HL-60/S4 treated with phorbol 12-myristate 13-acetate at 8.2 ng/mL for 4 days and 3 days (cell line): Measurements from ENCODE around the gene CHSY3.

Experiments
- in situ Hi-C: fragments of 300-500 bp; cut with MboI; formaldehyde crosslinking; loops from 2 replicates; pipeline ENCODE4 v1.15.0; 2022; ENCODE audit warnings: low sequenced_read_pairs

The CHSY3 gene

DNA sequence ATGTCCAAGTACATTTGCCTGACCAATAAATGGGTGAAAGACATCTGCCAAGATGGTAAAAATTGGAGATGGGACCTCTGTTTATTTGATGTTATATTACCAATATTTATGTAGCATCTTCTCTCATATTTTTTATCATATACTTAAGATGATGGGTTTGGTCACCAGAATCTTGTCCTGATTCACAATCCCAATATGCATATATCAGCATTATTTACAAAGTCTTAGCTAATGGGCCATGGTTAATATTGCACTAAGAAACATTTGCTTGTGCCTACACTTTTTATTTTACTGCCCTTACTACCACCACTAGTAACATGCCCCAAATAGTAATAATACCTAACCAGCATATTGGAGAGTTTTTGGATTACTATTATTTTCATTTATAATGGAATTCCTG, 116.7 kb downstream of the CHSY3 start:
- in situ Hi-C loops: no loop called here

DNA sequence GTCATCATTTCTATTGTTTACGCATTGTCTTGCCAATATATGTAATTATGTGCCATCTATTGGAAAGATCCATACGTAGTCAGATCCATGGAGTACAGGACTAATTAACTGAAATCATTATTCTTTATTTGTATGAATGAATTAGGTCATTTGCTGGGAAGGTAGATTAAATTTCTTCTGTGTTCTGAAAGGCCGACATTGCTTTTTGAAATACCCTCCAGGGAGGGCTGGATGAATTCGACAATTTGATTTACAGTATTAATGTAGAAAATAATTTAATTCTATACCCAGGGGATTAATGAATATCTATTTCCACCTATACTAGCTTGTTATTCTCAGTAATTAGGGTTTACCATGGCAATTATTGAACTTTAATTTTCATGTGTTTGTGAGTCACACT, 117.6 kb downstream of the CHSY3 start:
- in situ Hi-C loops: no loop called here

GRCh38 chr5:130023604-130024003, 119.3 kb downstream of the CHSY3 start:
- in situ Hi-C loops: no loop called here

DNA sequence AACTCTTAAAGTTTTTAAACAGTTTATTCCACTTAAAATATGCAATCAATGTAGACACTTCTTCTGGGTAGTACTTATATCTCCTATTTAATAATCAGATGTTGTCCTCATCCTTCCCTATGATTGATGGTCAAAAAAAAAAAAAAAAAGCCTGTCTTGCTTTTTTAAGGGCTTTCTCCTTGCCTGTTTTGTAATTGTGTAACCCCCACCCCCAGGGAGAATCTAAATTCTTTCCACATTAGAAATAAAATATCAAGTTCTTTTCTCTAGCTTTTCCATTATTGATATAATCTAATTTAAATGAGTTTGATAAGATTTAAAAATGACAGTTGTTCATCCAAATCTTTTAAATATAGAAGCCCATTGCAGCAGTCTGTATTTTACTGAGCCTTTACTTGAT, 119.7 kb downstream of the CHSY3 start:
- in situ Hi-C loops: no loop called here

GRCh38 chr5:130025511-130025910, 121.2 kb downstream of the CHSY3 start:
- in situ Hi-C loops: no loop called here

DNA sequence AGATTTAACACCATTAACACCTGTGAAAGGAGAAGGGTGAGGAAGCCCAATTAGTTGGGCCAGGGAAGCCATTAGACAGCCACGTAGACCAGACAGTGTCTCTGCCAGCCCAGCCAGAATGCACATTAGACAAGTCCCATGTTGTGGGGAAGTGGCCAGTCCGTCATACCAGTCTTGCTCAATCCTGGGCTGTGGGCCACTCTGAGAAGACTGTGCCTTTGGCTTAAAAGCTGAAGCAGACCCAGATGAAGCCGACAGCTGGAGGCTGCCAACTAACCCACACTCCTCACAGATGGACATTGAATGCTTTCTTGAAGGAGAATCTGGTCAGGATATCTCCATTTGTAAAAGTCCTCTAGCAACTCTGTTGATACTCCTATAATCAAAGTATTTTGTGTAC, 128.5 kb downstream of the CHSY3 start:
- in situ Hi-C loops: no loop called here

DNA sequence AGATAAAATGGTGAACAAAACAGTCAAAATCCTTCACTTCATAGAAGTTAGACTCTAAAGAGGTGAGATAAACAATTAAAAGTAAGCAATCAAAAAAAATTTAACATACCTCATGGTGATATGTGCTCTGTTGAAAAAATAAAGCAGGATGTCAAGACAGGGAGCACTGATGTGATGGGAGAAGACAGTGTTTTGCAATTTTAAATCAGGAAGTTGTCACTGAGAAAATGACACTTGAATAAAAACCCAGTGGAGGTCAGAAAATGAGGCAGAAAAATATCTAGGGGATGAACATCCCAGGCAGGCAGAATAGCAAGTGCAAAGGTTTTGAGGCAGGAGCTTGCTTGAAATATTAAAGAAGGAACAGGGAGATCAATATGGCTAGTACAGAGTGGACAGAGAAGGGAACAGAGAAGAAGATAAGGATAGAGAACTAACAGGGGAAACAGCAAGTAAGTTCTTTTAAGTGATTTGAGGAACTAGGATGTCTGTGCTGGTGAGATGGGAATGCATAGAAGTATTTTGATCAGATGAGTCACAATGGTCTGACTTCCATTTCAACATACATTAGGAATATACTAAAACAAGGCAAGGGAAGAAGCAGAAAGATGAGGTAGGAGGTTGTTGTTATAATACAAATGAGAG, 130.4 kb downstream of the CHSY3 start:
- in situ Hi-C loops: no loop called here

GRCh38 chr5:130035388-130035787, 131.1 kb downstream of the CHSY3 start:
- in situ Hi-C loops: no loop called here

- in situ Hi-C loops: no loop called here
Measured at GRCh38 chr5:130037905-130038304, 133.6 kb downstream of the CHSY3 start.

DNA sequence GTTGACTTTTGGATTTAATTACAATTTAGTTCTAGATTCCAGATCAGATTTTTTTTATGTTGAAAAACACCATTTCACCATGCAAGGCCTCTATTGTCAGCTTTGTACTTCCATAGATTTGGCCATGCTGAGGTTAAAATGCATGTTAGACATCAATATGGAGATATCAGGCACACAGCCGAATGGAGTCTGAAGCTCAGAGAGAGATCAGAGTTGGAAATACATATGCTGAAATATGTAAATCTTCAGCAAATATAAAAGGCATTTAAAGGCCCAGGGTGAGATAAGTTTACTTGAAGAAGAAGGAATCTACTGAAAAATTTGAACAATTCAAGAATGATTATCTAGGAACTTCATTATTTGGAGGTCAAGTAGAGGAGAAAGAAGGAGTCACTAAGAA, 139.6 kb downstream of the CHSY3 start:
- in situ Hi-C loops: no loop called here

GRCh38 chr5:130045334-130045733, 141.1 kb downstream of the CHSY3 start:
- in situ Hi-C loops: no loop called here

DNA sequence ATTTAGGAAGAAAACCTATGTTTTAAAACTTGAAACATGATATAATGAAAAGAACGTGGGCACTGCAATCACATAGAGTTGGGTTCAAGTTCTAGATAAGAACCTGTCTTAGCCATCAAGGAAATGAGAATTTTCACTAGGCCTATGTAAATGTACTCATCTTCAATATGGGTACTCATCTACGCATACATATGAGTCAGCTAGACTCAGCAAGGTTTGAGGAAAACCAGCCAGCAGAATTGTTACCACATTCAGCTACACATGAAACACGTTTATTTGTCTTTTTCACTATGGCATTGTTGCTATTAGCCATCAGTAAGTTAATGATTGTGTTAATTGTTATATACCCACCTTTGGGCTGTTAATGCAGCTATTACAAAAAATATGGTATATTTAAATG, 146.3 kb downstream of the CHSY3 start:
- in situ Hi-C loops: no loop called here

DNA sequence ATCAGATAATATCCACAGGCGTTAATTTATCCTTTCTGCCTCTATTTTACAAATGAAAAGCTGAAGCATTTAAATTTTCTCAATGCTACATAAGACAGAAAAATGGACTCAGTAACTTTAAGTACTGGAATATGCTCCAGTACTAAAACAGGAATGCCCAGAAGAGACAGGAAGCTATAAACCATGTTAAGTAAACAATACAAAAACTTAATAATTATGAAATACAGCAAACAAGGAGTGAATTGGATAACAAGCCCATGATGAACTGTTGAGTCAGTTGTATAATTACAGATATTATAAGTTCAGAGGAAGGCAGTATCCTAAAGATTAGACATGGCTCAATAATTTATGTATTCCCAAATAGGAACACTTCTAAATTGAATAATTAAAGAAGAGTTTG, 148.5 kb downstream of the CHSY3 start:
- in situ Hi-C loops: no loop called here

GRCh38 chr5:130055572-130055971, 151.3 kb downstream of the CHSY3 start:
- in situ Hi-C loops: no loop called here

GRCh38 chr5:130061746-130062145, 157.5 kb downstream of the CHSY3 start:
- in situ Hi-C loops: no loop called here

DNA sequence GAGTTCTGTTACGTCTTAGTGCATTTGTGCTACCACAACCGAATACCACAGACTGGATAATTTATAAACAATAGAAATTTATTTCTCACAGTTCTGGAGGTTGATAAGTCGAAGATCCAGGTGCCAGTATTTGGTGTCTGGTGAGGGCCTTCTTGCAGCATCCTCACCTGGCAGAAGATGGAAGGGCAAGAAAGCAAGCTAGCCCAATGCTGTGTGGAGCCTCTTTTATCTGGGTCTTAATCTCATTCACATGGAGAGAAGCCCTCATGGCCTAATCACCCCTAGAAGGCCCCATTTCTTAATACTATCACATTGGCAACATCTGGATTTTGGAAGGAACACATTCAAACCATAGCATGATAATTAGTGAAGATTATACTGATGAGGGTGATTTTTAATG, 159.3 kb downstream of the CHSY3 start:
- in situ Hi-C loops: no loop called here

DNA sequence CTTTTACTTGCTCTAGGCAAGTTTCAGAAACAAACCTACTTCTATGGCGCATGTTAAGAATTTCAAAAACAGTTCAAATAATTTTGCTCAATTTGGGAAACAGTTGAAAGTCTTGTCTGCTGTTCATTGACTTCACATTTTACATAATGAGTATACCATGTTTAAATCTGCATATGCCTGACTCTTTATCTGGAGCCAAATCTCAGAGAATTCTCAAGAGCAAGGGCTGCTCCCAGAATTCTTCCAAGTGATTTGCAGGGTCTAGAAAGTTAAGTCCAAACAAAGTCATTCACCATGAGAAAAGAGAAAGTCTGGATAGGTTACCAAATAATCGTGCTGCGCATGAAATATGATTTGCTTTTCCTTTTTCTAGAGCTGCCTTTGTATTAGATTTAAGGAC, 160.2 kb downstream of the CHSY3 start:
- in situ Hi-C loops: no loop called here

DNA sequence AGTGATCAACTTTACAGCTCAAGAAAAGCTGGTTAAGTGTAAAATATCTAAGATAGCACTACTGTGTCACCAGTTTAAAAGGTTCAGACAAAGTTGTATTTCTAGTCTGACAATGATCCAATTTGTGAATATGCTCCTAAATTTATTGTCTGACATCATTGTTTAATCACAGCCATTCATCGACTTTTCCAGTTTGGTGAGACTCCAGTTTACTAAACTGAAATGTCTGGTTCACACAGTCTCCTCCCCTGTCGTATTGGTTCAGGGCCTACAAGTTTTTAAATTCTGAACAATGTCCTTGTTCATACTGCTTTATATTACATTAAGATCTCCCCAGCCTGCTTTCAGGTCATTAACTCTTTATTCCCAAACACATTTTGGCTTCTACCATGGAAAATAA, 161.4 kb downstream of the CHSY3 start:
- in situ Hi-C loops: no loop called here

GRCh38 chr5:130066644-130067043, 162.4 kb downstream of the CHSY3 start:
- in situ Hi-C loops: no loop called here

DNA sequence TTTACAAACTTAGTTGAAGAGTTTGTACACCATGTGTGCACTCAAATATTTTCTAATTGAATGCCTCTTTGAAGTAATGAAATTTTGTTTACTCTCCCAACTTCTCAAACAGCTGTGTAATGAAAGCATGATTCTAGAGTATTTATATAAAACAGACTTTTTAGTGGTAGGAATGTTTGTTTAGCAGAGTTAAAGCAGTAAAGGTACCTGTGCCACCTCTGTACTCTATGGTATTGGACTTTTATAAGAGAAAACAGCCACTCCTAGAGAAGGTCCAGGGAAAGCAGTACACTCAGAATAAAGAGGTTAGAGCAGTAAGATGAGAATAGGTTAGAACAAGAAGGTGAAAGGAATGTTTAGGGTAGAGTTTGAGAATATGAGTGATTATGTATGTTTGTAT, 163.1 kb downstream of the CHSY3 start:
- in situ Hi-C loops: no loop called here

- in situ Hi-C loops: no loop called here
Measured at GRCh38 chr5:130068101-130068500, 163.8 kb downstream of the CHSY3 start.

DNA sequence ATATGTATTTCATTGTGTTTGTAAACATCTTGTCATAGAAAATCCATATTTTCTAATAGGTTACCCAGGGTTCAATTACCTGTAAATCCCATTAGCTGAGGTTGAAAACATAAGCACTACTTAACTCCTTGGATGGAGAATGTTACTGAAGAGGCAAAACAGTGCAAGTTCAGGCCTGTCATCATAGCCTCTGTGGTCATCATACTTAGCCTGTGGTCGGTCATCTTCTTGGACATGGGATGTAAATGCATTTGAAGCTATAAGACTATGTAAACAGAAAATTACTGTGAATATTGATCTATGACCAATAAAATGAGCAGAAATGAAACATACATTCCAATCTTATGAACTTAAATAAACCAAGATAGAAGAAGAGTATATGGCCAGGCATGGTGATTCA, 164.7 kb downstream of the CHSY3 start:
- in situ Hi-C loops: no loop called here

DNA sequence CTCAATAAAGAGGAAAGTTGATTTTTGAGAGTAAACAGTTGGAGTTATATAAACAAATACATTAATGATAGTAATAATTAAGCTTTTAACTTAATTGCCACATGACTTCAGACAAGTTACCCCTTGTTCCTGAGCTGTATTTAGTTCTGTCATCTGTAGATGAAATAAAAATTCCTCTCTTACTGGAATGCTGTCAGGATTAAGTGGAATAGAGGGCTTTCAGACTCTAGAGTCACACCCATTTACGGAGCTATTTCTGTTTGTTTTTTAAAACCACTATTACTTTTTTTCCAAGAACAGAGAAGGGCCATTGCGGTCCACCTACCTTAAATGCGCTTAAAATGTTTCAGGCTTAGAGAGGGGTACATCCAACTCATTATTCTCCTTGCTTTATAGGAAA, 170.6 kb downstream of the CHSY3 start:
- in situ Hi-C loops: no loop called here

DNA sequence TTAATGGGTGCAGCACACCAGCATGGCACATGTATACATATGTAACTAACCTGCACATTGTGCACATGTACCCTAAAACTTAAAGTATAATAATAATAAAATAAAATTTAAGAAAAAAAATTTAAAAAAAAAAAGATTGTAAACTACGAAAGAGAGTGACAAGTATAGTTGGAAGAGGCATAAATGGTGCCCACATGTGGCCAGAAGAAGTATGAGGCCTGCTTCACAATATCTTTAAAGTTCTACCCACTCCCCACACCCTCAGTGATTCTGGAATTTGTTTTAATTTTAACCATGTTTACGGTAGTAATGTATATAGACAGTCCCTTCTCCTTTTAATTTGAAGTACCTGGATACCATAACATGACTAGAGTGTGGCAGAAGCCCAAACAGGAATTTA, 172.7 kb downstream of the CHSY3 start:
- in situ Hi-C loops: no loop called here
